ENCODE results near the gene DDX42. TPM values are rescaled to one million over a fixed set of nuclear protein-coding genes. Genes with fewer than 3 reads are reported as not detected.

DDX42 gene
- total and polyA plus RNA-seq, 10 donors, result 45.0 to 136 (median 116) TPM

GRCh38 chr17:63840591-63841349 is 66.8 kb downstream of the DDX42 start:
- WGBS, 5 donors, result 39 to 62% (median 53%) methylated on average over 3 to 4 of the region's 4 CpGs

GRCh38 chr17:63841350-63842172 is 67.6 kb downstream of the DDX42 start:
- peak; percentile 88 for DNase-seq
- Histone ChIP-seq H3K27me3 (replicated peaks in 1 of 7) (peaks cover 0 to 7% (median 0%) of the 10 kb centered on the region in 7 donors), H3K36me3 (peaks cover 0 to 19% (median 9%) of the 10 kb centered on the region in 6 donors), H3K27ac (peak overlapping the region; percentile 91 to 97 (median 97)), H3K9me3 (no peaks in the 10 kb centered on the region), H3K4me3 (peak overlapping the region; percentile 60 to 91 (median 84)), H3K4me1 (peaks cover 42 to 77% (median 60%) of the 10 kb centered on the region in 6 donors)
- WGBS, 5 donors, result 3 to 8% (median 6%) methylated on average over 21 to 26 of the region's 26 CpGs
- TF ChIP-seq POLR2AphosphoS5 (IDR thresholded peaks at IDR 0.05) (peak in 2 of 3 donors; percentile 22 to 50), CTCF (IDR thresholded peaks at IDR 0.05 in 8 of 11, conservative IDR thresholded peaks at IDR 0.05 in 3 of 11) (no peak)
- intact Hi-C loops (cut with DNase I; ENCODE audit: low total_unique reads), result no loop called here

More at GRCh38 chr17:63840591-63841349, 66.8 kb downstream of the DDX42 start:
- H3K27ac ChIP-seq, result peak overlapping the region; percentile 91 to 97 (median 97)
- H3K9me3 ChIP-seq, result no peaks in the 10 kb centered on the region
- intact Hi-C loops (cut with DNase I; ENCODE audit: low total_unique reads), result no loop called here
- peak overlapping the region; percentile 60 to 91 (median 84) for H3K4me3 ChIP-seq
- TF ChIP-seq CTCF (IDR thresholded peaks at IDR 0.05 in 8 of 11, conservative IDR thresholded peaks at IDR 0.05 in 3 of 11) (no peak), POLR2AphosphoS5 (IDR thresholded peaks at IDR 0.05) (peak in 2 of 3 donors; percentile 37 to 73)
- H3K36me3 ChIP-seq, result peaks cover 0 to 27% (median 15%) of the 10 kb centered on the region in 6 donors
- peaks cover 0 to 7% (median 0%) of the 10 kb centered on the region in 7 donors for H3K27me3 ChIP-seq (replicated peaks in 1 of 7)
- peak; percentile 76 for DNase-seq
- peaks cover 42 to 85% (median 61%) of the 10 kb centered on the region in 6 donors for H3K4me1 ChIP-seq

GRCh38 chr17:63842173-63842539 is 68.2 kb downstream of the DDX42 start:
- TF ChIP-seq POLR2AphosphoS5 (IDR thresholded peaks at IDR 0.05) (no peak), POLR2A (IDR thresholded peaks at IDR 0.05) (no peak), CTCF (IDR thresholded peaks at IDR 0.05 in 8 of 11, conservative IDR thresholded peaks at IDR 0.05 in 3 of 11) (no peak)

More at GRCh38 chr17:63842173-63842539, 68.2 kb downstream of the DDX42 start:
- Histone ChIP-seq H3K27me3 (replicated peaks in 1 of 7) (peaks cover 0 to 7% (median 0%) of the 10 kb centered on the region in 7 donors), H3K4me3 (peak overlapping the region; percentile 60 to 91 (median 84)), H3K4me1 (peaks cover 42 to 71% (median 58%) of the 10 kb centered on the region in 6 donors), H3K36me3 (peaks cover 0 to 13% (median 3%) of the 10 kb centered on the region in 6 donors), H3K27ac (peak overlapping the region; percentile 91 to 97 (median 97)), H3K9me3 (no peaks in the 10 kb centered on the region)
- WGBS, 5 donors, result 0 to 1% (median 0%) methylated on average over 13 to 36 of the region's 36 CpGs
- peak; percentile 92 for DNase-seq
- intact Hi-C loops (cut with DNase I; ENCODE audit: low total_unique reads), result no loop called here

Data from spleen (tissue), 11 donors.